ENCODE measurements around the gene MTA1. TPM values are rescaled to one million over a fixed set of nuclear protein-coding genes. Genes with fewer than 3 reads are reported as not detected.

MTA1 gene
- polyA plus RNA-seq, 5 donors = 85.8 to 159 (median 125) TPM

DNA sequence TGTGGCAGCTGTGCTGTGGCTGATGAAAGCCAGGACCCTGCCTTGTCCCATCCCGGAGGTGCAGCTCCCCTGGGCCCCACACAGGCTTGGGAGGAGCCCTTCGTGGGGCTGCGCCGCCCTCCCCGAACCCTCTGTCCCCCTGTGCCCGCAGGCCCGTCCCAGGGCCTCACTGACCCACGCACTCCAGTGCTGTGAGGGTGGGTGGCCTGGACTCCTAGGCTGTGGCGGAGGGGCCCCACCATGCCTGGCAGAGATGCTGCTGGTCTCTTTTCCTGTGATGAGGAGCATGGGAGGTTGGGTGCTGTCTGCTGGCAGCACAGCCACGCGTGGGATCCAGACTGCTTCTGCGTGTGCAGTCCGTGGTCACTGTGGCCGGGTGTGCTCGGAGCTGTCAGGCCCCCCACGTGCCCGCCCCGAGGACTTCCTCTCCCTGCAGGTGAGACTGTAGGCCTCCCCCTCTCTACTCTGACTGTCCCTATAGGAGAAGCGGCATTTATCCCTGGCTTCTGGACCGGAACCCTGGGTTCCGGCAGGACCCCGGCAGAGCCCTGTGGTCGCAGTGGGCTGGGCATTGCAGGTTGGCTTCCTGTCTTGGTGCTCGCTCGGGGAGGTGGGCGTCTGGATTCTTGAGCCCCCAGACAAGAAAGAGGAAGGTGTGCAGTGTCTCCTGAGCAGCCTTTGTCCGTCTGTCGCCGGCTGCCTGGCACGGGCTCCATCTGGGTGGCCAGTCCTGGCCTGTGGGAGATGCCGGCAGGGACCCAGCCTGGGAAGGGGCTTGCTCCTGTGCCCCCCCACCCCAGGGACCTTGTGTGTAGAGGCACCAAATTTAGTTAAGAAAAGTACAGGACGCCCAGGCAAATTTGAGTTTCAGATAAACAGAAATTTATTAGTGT is 2.3 kb downstream of the MTA1 start:
- DNase-seq = no peak

DNA sequence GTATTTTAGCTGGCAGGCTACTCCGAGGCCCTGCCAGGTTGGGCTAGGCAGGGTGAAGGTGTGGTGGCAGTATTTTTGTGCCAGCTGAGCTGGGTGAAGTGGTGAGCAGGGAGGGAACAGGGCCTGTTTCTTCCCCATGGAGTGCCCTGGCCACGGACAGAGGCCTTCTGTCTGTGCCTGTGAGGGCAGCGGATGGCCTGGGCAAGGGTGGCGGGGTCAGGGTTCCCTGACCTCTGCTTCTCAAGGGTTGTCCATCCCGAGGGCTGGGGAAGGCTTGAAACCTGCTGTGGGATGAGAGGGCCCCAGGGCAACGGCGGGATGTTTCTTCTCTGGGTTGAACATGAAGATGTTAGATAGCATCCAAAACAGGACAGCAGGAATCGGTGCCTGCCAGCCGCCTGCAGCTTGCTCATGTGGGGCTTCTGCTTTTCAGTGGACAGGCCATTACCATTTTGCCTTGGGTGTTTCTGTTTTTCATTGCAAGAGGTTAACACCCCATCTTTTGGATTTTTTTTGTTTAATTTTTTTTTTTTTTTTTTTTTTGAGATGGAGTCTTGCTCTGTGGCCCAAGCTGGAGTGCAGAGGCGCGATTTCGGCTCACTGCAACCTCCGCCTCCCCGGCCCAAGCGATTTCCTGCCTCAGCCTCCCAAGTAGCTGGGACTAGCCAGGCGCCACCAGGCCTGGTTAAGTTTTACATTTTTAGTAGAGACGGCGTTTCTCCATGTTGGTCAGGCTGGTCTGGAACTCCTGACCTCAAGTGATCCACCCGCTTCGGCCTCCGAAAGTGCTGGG is 3.3 kb downstream of the MTA1 start:
- DNase-seq = no peak

DNA sequence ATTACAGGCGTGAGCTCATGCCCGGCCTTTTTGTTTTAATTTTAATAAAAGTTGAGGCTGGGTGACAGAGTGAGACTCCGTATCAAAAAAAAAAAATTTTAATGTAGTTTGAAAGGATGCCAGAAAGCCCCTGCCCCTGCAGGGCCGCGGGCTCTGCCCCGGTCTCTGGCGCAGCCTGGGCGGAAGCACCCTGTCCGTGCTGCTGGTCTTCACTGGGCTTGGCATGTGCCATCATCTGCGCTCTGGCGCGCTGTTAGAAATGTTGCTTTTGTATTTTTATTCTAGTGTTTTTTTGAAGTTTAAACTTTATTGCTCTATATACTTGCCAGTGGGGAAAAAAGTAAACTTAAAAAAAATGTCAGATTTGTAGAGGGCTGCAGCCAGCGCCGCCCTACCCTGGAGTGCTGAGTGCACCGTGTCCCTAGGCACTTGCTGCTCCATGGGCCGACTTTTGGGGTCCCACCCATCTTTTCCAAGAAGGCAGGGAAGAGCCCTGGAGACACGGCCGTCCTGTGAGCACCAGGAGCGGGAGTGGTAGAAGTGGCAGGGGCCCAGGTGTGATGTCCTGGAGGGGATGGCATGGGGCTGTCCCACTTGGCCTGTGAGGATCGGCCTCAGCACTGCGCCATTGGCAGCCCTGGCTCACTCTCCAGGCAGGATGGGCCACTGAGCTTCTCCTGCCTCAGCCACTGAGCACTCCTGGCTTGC is 4.0 kb downstream of the MTA1 start:
- no peak for DNase-seq

DNA sequence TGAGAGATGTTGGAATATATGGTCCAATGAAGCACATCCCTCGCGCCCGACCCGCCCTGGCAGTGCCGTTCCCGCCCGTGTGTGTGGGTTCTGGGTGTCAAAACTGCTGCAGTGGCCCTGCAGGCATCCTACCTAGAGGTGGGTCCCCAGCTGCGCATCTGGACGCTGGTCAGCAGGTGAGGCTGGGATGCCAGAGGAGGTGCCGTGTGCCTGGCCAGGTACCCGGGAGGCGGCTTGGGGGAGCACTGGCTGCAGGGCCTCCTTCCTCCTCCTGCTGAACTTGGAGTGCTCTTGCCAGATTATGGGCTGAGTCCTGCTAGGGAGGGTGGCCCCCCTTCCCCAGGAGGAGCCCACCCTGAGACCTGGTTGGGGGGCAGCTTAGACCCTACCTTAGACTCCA is 5.2 kb downstream of the MTA1 start:
- no peak for DNase-seq

DNA sequence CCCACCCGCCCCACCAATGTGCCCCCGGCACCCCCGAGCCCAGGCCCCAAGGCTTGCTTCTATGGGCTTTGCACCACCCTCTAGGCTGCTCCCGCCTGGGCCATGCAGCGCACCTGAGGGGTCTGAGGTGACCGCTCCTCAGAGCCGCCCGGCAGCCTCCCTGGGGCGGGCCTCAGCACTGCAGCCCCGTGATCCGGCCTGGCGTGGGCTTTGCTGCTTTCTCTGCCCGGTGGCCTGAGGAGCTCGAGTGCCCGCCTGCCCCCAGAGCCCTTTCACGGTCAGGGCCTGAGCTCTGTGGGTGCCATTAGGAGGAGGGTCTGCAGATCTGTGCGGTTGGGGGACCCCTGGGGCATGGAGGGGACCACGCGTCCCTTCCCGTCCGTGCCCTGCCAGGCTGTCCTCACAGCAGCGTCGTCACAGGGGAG is 6.2 kb downstream of the MTA1 start:
- no peak for DNase-seq

DNA sequence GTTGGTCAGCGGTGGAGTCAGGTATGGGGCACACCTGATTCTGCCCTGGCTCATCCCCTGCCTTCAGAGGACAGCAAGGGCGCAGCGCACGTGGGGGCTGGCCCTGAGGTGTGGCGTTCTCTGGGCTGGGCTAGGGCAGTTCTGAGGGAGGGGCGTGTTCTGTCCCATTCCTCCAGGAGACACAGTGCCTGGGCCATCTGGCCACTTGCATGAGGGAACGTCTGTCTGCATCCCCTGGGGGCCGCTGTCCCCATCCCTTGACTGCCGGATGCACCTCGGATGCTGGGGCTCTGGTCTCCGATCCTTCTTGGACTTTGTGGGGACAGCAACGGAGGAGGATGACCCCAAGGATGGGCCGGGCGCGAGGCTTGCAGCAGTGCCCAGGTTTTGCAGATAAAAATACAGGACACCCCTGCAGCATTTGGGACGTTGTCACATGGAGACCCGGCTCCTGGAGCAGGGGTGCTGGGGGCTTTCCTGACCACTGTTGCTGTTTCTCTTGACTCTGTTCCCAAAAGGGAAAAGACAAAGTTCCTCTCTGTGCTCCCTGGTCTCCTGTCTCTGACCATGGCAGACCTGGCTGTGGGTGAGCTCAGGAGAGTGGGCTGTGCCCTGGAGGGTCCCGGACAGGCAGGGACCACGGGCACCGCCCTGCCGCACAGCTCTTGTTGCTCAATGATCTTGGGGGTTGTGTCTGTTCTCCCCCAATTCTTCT is 6.9 kb downstream of the MTA1 start:
- DNase-seq = no peak

DNA sequence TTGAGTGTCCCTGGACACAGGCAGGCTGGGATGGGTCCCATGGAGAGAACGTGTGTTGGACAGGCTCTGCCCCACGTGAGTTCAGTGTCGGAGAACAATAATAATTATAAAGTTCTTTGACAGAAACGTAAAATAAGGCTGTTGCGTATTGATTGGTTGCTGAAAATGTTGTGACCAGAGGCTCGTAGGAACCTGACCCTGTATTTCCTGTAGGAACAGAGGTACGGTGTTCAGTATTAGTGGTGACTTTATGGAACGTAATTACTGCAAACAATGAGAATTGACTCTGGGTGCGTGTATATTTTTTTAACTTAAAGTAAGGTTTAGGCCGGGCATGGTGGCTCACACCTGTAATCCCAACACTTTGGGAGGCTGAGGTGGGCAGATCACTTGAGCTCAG is 7.8 kb downstream of the MTA1 start:
- no peak for DNase-seq

DNA sequence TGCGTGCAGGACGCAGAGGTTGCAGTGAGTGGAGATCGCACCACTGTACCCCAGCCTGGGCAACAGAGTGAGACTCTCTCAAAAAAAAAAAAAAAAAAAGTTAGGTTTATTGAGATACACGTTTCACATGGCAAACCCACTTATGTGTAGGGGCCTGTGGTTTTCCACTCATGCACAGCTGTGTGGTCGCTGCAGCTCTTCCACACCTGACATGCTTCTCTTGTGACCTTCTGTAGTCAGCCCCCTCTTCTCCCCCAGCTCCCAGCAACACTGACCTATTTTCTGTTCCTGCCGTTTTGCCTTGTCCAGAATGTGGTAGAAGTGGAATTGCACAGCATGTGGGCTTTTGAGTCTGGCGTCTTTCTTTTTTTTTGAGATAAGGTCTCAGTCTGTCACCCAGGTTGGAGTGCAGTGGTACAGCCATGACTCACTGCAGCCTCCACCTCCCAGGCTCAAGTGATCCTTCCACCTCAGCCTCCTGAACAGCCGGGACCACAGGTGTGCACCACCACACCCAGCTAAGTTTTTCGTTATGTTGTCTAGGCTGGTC is 8.4 kb downstream of the MTA1 start:
- no peak for DNase-seq

DNA sequence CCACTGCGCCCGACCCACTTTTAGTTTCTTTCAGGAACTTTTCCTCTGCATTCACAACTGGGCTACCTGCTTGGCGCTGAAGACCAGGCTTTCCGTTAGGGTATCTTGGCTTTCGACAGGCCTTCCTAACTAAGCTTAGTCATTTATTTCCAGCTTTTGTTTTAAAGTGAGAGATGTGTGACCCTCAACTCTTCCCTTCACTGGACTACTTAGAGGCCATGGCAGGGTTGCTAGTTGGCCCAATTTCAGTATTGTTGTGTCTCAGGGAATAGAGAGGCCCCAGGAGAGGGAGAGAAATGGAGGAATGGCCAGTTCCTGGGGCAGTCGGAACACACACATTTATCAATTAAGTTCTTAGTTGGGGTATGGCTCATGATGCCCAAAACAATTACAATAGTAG is 10.4 kb downstream of the MTA1 start:
- no peak for DNase-seq

DNA sequence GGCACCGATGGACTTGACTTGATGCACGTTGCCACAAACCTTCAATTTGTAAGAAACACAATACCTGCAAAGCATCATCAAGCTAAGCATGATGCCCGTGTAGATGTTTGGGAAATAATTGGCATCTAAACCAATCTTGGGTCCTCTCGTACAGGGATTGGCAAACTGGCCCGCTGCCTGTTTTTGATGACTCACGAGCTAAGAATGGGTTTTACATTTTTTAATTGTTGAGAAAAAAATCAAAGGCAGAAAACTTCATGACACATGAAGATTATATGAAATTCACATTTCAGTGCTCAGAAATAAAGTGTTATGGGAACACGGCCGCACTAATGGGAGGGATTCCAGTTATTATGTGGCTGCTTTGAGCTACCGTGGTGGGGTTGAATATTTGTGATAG is 10.9 kb downstream of the MTA1 start:
- no peak for DNase-seq

DNA sequence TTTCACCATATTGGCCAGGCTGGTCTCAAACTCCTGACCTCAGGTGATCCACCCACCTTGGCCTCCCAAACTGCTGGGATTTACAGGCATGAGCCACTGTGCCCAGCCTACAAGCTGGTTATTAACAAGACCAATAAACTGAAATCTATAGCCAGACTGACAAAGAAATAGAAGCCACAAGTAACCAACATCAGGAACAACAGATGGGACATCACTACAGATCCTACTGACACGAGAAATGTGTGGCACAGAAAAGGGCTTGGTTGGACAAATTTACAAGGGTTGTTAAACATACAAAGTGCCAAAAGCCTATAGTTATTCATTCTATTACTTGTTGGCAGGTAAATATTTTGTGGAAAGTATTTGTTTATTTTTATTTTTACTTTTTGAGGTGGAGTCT is 11.6 kb downstream of the MTA1 start:
- no peak for DNase-seq

DNA sequence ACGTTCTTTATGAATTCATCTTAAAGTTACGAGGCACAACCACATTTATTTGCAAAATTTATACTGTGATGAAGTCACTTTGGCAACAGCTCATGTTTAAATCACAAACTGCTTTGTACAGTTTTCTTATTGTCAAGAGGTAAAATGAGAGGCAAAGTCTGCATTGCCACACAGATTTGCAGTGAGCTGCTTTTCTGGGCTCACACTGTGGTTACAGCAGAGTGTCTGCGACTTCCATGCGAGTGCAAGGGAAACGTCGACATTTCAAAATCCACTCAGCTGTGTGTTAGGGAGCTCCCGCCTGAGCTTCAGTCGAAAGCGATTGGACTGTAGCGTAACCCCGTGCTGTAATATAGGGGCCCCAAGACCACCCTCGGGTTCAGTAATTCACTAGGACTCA is 13.0 kb downstream of the MTA1 start:
- DNase-seq = no peak

DNA sequence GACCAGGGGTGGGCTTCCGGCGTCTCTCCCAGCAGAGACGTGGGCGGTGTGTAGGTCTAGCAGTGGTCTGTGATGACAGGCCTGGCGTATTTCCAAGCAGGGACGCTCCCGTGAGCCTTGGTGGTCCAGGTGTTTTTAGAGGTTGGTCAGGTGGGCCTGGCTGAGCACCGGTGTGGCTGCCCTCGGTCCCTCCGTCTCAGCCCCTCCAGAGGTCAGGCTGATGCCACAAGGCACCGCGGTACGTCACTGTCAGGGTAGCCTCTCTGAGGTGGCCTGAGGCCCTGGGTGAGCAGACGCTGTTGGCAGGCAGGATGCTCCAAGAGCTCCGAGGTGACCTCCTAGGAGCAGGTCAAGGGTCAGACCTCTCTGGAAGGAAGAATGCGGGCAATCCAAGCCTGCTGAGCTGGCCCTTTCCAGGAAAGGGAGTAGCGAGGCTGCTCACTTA is 13.6 kb downstream of the MTA1 start:
- DNase-seq = no peak

DNA sequence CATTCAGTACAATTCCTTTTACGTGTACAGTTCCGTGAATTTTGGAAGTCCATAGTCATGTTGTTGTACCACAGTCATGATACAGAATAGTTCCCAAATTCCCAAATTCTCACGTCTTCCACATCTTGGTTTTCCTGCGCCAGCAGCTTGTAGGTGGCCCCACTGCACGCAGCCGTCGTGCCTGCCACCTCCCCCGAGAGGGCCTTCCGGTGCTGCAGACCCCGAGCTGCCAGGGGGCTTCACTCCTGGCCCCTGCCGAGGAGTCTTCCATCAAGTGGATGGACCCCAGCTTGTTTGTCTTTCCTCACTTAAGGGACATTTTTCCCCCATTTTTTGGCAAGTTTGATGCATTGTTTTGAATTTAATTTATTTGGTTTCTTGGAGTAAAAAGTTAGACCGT is 16.8 kb downstream of the MTA1 start:
- DNase-seq = no peak

DNA sequence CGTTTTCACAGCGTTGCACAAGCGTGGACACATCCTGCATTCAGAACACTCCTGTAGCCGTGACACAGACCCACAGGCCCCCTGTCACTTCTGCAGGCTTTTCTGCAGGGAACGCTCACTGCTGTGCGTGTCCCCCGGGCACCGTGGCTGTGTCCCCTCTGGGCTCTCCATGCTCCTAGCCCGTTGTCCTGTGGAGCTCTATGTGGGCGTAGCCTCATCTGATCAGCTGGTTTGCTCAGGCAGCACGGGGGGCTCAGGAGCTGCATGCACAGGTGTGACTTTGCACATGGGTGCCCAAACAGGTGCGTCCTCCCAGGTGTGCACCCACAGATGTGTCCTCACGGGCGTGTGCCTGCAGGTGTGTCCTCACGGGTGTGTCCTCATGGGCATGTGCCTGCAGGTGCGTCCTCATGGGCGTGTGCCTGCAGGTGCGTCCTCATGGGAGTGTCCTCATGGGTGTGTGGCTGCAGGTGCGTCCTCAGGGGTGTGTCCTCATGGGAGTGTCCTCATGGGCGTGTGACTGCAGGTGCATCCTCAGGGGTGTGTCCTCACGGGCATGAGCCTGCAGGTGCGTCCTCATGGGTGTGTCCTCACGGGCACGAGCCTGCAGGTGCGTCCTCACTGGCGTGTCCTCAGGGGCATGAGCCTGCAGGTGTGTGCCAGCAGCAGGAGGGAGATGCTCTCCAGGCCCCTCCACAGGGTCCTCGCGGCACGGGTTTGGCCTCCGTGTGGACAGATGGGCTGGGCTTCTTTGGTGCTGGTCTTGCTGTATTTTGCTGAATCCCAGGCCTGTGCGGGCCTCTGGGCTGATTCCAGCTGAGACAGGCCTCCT is 17.5 kb downstream of the MTA1 start:
- DNase-seq = no peak

DNA sequence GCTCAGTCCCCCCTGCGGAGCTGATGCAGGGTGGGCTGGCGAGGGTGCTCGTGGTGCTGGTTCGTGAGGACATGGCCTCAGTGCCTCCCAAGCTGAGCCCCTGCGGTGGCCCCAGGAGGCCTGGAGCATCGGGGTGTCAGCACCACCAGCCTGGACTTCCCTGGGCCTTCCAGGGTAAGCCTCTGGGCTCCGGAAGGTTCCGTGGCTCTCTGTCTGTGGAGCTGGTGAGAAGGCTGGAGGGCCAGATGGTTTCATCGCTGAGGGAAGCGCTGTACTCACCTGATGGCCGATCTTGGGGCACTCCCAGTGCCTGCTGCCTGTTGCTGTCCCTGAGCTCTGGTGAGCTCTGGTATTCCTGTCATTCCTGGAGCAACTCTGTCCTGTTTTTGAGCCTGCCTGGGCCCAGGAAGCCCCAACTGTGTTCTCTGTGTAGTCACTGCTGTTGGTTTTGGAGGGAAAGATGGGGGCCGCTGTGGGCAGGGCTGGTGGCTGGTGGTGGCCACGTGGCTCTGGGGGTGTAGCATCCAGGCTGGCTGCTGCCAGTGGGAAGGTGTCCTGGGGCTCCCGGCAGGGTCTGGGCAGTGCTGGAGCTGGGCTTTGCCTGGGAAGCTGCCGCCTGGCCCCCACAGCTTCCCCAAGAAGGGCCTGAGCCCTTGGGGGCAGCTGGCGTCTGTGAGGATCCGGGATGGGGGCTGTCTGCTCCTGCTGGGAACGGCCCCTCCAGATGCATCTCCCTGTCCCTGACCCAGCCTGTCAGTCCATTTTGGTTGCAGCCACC is 18.3 kb downstream of the MTA1 start:
- DNase-seq = no peak

DNA sequence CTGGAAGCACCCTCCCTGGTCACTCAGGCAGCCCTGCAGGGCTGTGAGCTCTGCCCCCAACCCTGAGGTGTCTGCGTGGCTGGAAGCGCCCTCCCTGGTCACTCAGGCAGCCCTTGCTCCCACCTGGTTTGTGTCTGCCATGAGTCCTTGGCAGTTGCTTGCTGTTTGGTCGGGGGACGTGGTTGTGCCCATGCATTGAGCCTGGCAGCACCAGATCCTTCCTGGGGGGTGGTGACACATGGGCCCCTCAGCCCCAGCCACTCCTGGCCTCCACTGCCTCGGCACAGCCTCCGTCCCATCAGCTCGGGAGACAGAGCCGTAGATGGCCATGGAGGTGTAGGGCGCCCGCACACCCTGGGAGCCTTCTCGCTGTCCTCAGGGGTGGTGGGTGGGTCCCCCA is 19.6 kb downstream of the MTA1 start:
- no peak for DNase-seq

DNA sequence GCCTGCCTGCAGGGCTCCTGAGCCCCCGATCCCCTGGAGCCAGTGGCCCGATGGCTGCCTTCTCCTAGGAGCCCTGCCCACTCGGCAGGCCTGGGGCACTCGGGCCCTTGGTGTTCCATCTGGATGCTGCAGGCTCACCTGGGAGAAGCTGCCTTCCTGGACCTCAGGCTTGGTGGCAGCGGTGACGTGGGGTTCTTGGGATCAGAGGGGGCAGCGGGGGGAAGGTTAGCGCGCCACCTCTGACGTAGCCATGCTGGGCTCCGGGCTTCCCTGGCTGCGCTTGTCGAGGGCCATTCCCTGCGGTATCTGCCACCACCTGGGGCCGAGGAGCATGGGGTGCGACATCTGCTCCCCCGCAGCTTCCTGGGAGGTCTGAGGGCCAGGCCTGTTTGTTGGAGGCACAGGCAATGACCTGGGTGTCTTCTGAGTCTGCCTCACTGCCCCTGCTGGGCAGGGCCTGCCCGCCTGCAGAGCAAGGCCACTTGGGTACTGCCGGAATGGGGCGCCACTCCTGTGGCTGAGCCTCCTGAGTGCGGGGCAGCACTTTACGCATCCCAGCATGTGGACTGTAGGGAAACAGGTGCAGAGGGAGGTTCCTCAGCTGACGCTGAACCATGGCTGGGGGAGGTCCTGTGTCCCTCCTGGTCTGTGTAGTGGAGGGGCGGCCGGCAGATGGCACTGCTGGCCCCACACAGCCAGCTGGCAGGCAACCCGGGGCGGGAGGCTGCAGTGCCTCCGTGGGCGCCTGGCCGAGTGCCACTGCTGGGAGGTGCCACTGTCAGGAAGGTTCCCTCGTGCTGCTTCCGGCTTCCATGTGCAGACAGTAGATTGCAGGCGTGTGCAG is 20.3 kb downstream of the MTA1 start:
- no peak for DNase-seq

DNA sequence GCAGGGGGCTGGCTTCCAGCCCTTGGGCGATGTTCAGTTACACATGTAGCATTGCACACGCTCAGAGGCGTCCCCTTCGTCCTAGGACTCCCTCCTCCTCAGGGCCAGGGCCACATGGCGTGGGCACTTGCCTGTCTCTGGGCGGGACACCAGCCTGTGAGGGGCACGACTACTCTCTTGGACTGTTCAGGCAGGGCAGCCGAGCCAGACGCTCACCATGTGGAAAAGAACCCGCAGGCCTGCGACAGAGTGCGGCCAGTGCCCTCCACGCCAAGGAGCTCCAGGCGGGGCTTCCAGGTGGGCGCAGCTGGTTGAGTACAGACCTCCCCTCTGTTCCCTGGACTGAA is 20.9 kb downstream of the MTA1 start:
- DNase-seq = no peak

Measured in right lung (tissue), 5 donors.